HCT116 (cell line): ENCODE results near the gene EEFSEC. TPM values are rescaled to one million over a fixed set of nuclear protein-coding genes. Genes with fewer than 3 reads are reported as not detected.

Source experiments
- ATAC-seq: fragments of 200-7000 bp; cut with Tn5 transposase; 2 replicates; pipeline ENCODE4 v1.9.1; 2020; ENCODE audit warnings: mild to moderate bottlenecking, moderate library complexity
- BruUV-seq: library from RNA; stranded (reverse); fragments of 400-500 nt; replicated peaks from 2 replicates; lab custom pipeline; 2021; lab: Mats Ljungman, UMichigan
- CTCF ChIA-PET: fragments of 300-600 bp; sonication (Branson Sonifier 250); formaldehyde crosslinking; loops from one replicate; lab custom pipeline; 2021; ENCODE audit warnings: antibody characterized with exemption; lab: Charles Lee
- POLR2A ChIA-PET: fragments of 300-600, 350-600 bp; sonication (Branson Sonifier 250); formaldehyde crosslinking; loops from one replicate; lab custom pipeline; 2021; ENCODE audit warnings: antibody characterized with exemption; lab: Charles Lee
- RAD21 ChIA-PET, 2 experiments: fragments of 300-600 bp; sonication (Branson Sonifier 250); formaldehyde crosslinking; loops; one replicate each; lab custom pipeline; 2023; ENCODE audit warnings: low total read pairs in 2 of 2; ENCODE audit not compliant: uncharacterized antibody in 2 of 2, unreplicated experiment in 2 of 2, low non-redundant PET in 1 of 2; lab: Charles Lee
- DNase-seq: peaks from one replicate; pipeline ENCODE4 v3.0.0-alpha.2; 2010; ENCODE audit warnings: low read depth, low spot score
- H2AFZ ChIP-seq: fragments of 200-600 bp; shearing (Covaris generic), sonication (generic); 2 replicates; pipeline ENCODE4 v1.6.1; 2017; ENCODE audit warnings: low read depth, mixed run types, mixed read lengths, antibody characterized with exemption, low read length; ENCODE audit not compliant: poor library complexity, severe bottlenecking
- H3K27ac ChIP-seq: 2 replicates; pipeline ENCODE4 v1.5.1; 2012; ENCODE audit warnings: low read depth, low read length
- H3K27me3 ChIP-seq: fragments of 200-600 bp; sonication (generic); 2 replicates; pipeline ENCODE4 v1.6.1; 2016; ENCODE audit warnings: mixed run types, low read length, mixed read lengths; ENCODE audit not compliant: insufficient read depth
- H3K36me3 ChIP-seq, 2 experiments: fragments of 200-500 bp in 1 of 2; fragments of 200-600 bp in 1 of 2; sonication (Bioruptor generic) in 1 of 2; sonication (generic) in 1 of 2; 2 replicates each; pipeline versions ENCODE4 v1.5.1 to v1.6.1; 2014 to 2016; ENCODE audit warnings: low read length in 2 of 2, inconsistent platforms in 1 of 2, mixed read lengths in 1 of 2, mixed run types in 1 of 2; ENCODE audit not compliant: insufficient read depth in 2 of 2, control insufficient read depth in 1 of 2
- H3K4me1 ChIP-seq, 2 experiments: fragments of 200-600 bp in 1 of 2; sonication (generic) in 1 of 2; 2 replicates each; pipeline versions ENCODE4 v1.5.1 to v1.6.1; 2012 to 2017; ENCODE audit warnings: low read length in 2 of 2, inconsistent platforms in 1 of 2, mild to moderate bottlenecking in 1 of 2, mixed read lengths in 1 of 2, mixed run types in 1 of 2, moderate library complexity in 1 of 2; ENCODE audit not compliant: insufficient read depth in 2 of 2, control insufficient read depth in 1 of 2
- H3K4me2 ChIP-seq: fragments of 200-600 bp; sonication (generic); 2 replicates; pipeline ENCODE4 v1.6.1; 2017; ENCODE audit warnings: mixed run types, low read length, mixed read lengths
- H3K4me3 ChIP-seq, 2 experiments: fragments of 200-600 bp in 1 of 2; sonication (generic) in 1 of 2; replicated peaks in 1 of 2; 2 replicates each; pipeline ENCODE4 v1.5.1; 2011 to 2016; ENCODE audit warnings: low read length in 2 of 2, control low read depth in 1 of 2, low read depth in 1 of 2, mild to moderate bottlenecking in 1 of 2, mixed read lengths in 1 of 2, mixed run types in 1 of 2
- H3K79me2 ChIP-seq: fragments of 200-600 bp; sonication (generic); 2 replicates; pipeline ENCODE4 v1.6.1; 2017; ENCODE audit warnings: mild to moderate bottlenecking, mixed run types, low read length, moderate library complexity, mixed read lengths; ENCODE audit not compliant: insufficient read depth
- H3K9ac ChIP-seq: fragments of 200-600 bp; sonication (generic); 2 replicates; pipeline ENCODE4 v1.6.1; 2016; ENCODE audit warnings: low read length, mixed read lengths
- H3K9me2 ChIP-seq: fragments of 200-600 bp; sonication (generic), shearing (Covaris generic); 2 replicates; pipeline ENCODE4 v1.6.1; 2017; ENCODE audit warnings: mixed run types, mild to moderate bottlenecking, moderate library complexity; ENCODE audit not compliant: insufficient read depth
- H3K9me3 ChIP-seq, 2 experiments: fragments of 200-500 bp in 1 of 2; fragments of 200-600 bp in 1 of 2; sonication (Bioruptor generic) in 1 of 2; sonication (generic) in 1 of 2; 2 replicates each; pipeline ENCODE4 v1.6.1; 2014 to 2017; ENCODE audit warnings: low read length in 2 of 2, mixed read lengths in 2 of 2, inconsistent platforms in 1 of 2, low read depth in 1 of 2, mild to moderate bottlenecking in 1 of 2, mixed run types in 1 of 2, moderate library complexity in 1 of 2; ENCODE audit not compliant: control insufficient read depth in 1 of 2, insufficient read depth in 1 of 2
- H4K20me1 ChIP-seq: fragments of 200-600 bp; sonication (generic), shearing (Covaris generic); 2 replicates; pipeline ENCODE4 v1.6.1; 2017; ENCODE audit warnings: mixed run types, mild to moderate bottlenecking, moderate library complexity; ENCODE audit not compliant: insufficient read depth
- CEBPB ChIP-seq: IDR thresholded peaks from 2 replicates; pipeline ENCODE4 v1.6.1; 2012; ENCODE audit warnings: low read depth
- EGR1 ChIP-seq: IDR thresholded peaks from 2 replicates; pipeline ENCODE4 v1.6.1; 2012; ENCODE audit warnings: low read depth
- ELF1 ChIP-seq: IDR thresholded peaks from 2 replicates; pipeline ENCODE4 v1.6.1; 2012; ENCODE audit warnings: low read depth, borderline replicate concordance
- EZH2phosphoT487 ChIP-seq: fragments of 200-600 bp; IDR thresholded peaks from 2 replicates; pipeline ENCODE4 v1.6.1; 2018; ENCODE audit warnings: antibody characterized with exemption, borderline replicate concordance
- FOSL1 ChIP-seq: IDR thresholded peaks from 2 replicates; pipeline ENCODE4 v1.6.1; 2012; ENCODE audit warnings: low read depth
- POLR2A ChIP-seq: IDR thresholded peaks from 2 replicates; pipeline ENCODE4 v1.7.0; 2011; ENCODE audit warnings: borderline replicate concordance; ENCODE audit not compliant: insufficient read depth, insufficient read length; ENCODE audit errors: extremely low read depth
- POLR2AphosphoS5 ChIP-seq: IDR thresholded peaks from 2 replicates; pipeline ENCODE4 v1.6.1; 2011; ENCODE audit warnings: mild to moderate bottlenecking, low read depth, low read length, moderate library complexity
- SP1 ChIP-seq: IDR thresholded peaks from 2 replicates; pipeline ENCODE4 v1.6.1; 2012; ENCODE audit warnings: low read depth
- TCF7L2 ChIP-seq: IDR thresholded peaks from 2 replicates; pipeline ENCODE4 v1.7.0; 2011; ENCODE audit warnings: borderline replicate concordance, inconsistent platforms; ENCODE audit not compliant: insufficient read depth, insufficient read length; ENCODE audit errors: extremely low read depth
- YY1 ChIP-seq: IDR thresholded peaks from 2 replicates; pipeline ENCODE4 v1.6.1; 2011; ENCODE audit warnings: low read length, low read depth, moderate library complexity, mild to moderate bottlenecking; ENCODE audit not compliant: insufficient replicate concordance; ENCODE audit errors: extremely low read depth
- ZNF274 ChIP-seq: fragments of 200-500 bp; sonication (Bioruptor generic); IDR thresholded peaks from 2 replicates; pipeline ENCODE4 v1.6.1; 2014; ENCODE audit warnings: mild to moderate bottlenecking, low read depth, low read length, inconsistent platforms
- intact Hi-C: fragments of 100-400 bp; cut with micrococcal nuclease; formaldehyde crosslinking; loops from 2 replicates; pipeline ENCODE4 v1.10.0; 2022
- total RNA-seq: library from RNA; stranded (reverse); gene quantifications from one replicate; pipeline ENCODE4 v1.2.1, GENCODE V29; 2021; ENCODE audit not compliant: unreplicated experiment
- TF ChIP-seq, protein P1 (sequence below): IDR thresholded peaks from 2 replicates; pipeline ENCODE4 v1.6.1; 2012
- TF ChIP-seq, protein P2 (sequence below), 3 experiments: fragments of 200-600 bp in 1 of 3; sonication (generic) in 1 of 3; IDR thresholded peaks in 2 of 3; conservative IDR thresholded peaks in 1 of 3; 2 replicates each; pipeline ENCODE4 v1.5.1; 2012 to 2017; ENCODE audit warnings: low read depth in 2 of 3, low read length in 2 of 3, antibody characterized with exemption in 1 of 3, borderline replicate concordance in 1 of 3, control low read depth in 1 of 3, mild to moderate bottlenecking in 1 of 3, mixed read lengths in 1 of 3, mixed run types in 1 of 3, moderate library complexity in 1 of 3; ENCODE audit not compliant: insufficient read depth in 1 of 3
- TF ChIP-seq, protein P3 (sequence below): IDR thresholded peaks from 2 replicates; pipeline ENCODE4 v1.6.1; 2011; ENCODE audit warnings: mild to moderate bottlenecking, low read length, moderate library complexity; ENCODE audit not compliant: insufficient replicate concordance; ENCODE audit errors: extremely low read depth
- TF ChIP-seq, protein P4 (sequence below): IDR thresholded peaks from 2 replicates; pipeline ENCODE4 v1.6.1; 2012; ENCODE audit warnings: low read depth
- TF ChIP-seq, protein P5 (sequence below): IDR thresholded peaks from 2 replicates; pipeline ENCODE4 v1.6.1; 2012

Gene EEFSEC
- total RNA-seq, 1 experiment from 2014 or later: 16.1 TPM

DNA sequence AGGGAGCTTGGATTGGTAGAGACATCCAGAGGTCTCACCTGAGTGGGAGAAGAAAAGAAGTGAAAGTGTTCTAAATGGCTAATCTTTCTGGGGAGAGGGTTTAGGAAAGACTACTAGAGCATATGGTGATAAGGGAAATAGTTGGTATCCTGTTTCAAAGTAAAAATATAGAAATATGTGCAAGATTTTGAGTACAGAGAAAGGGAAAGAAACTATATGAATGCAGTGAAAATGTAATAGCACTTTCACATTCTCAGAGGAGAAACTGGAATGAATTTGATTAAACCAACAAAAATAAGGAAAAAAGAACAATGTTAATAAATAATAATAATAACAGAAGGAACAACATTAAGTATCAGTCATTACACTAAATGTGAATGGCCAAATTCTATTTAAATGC is 194.0 kb downstream of the EEFSEC start:
- Histone ChIP-seq H3K4me2 (no peak overlapping the region), H3K27ac (no peak overlapping the region), H3K4me1 (peaks cover 6 to 16% of the 10 kb centered on the region in 2 experiments), H3K79me2 (no peaks in the 10 kb centered on the region), H3K9me3 (no peaks in the 10 kb centered on the region), H2AFZ (no peak overlapping the region), H3K9ac (no peak overlapping the region), H3K27me3 (no peaks in the 10 kb centered on the region), H3K9me2 (no peaks in the 10 kb centered on the region), H3K36me3 (no peaks in the 10 kb centered on the region), H4K20me1 (no peaks in the 10 kb centered on the region), H3K4me3 (no peak overlapping the region)
- intact Hi-C loops: no loop called here
- no TSS peak for BruUV-seq
- CTCF ChIA-PET: interaction anchor here (0.8 kb wide), 1 partner anchor 23 kb away, joined by 4 read pairs; no protein-coding TSS in a partner anchor
- POLR2A ChIA-PET: no interaction called here
- RAD21 ChIA-PET: no interaction called here
- ATAC-seq: no peak
- DNase-seq: no peak
- TF ChIP-seq, protein P1, sequence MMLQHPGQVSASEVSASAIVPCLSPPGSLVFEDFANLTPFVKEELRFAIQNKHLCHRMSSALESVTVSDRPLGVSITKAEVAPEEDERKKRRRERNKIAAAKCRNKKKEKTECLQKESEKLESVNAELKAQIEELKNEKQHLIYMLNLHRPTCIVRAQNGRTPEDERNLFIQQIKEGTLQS: no peak
- TF ChIP-seq FOSL1: no peak
- no peak for TF ChIP-seq CEBPB
- no peak for TF ChIP-seq POLR2A
- TF ChIP-seq ELF1: no peak
- TF ChIP-seq ZNF274: no peak
- TF ChIP-seq EZH2phosphoT487: no peak
- TF ChIP-seq POLR2AphosphoS5: no peak
- TF ChIP-seq, protein P2, sequence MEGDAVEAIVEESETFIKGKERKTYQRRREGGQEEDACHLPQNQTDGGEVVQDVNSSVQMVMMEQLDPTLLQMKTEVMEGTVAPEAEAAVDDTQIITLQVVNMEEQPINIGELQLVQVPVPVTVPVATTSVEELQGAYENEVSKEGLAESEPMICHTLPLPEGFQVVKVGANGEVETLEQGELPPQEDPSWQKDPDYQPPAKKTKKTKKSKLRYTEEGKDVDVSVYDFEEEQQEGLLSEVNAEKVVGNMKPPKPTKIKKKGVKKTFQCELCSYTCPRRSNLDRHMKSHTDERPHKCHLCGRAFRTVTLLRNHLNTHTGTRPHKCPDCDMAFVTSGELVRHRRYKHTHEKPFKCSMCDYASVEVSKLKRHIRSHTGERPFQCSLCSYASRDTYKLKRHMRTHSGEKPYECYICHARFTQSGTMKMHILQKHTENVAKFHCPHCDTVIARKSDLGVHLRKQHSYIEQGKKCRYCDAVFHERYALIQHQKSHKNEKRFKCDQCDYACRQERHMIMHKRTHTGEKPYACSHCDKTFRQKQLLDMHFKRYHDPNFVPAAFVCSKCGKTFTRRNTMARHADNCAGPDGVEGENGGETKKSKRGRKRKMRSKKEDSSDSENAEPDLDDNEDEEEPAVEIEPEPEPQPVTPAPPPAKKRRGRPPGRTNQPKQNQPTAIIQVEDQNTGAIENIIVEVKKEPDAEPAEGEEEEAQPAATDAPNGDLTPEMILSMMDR (IDR thresholded peaks at IDR 0.05 in 2 of 3, conservative IDR thresholded peaks at IDR 0.05 in 1 of 3; ENCODE audit: borderline replicate concordance in 1 of 3, insufficient read depth in 1 of 3, low read depth in 2 of 3, low read length in 2 of 3): no peak
- no peak for TF ChIP-seq SP1
- TF ChIP-seq YY1: no peak
- TF ChIP-seq TCF7L2: no peak
- TF ChIP-seq EGR1: no peak
- TF ChIP-seq, protein P3, sequence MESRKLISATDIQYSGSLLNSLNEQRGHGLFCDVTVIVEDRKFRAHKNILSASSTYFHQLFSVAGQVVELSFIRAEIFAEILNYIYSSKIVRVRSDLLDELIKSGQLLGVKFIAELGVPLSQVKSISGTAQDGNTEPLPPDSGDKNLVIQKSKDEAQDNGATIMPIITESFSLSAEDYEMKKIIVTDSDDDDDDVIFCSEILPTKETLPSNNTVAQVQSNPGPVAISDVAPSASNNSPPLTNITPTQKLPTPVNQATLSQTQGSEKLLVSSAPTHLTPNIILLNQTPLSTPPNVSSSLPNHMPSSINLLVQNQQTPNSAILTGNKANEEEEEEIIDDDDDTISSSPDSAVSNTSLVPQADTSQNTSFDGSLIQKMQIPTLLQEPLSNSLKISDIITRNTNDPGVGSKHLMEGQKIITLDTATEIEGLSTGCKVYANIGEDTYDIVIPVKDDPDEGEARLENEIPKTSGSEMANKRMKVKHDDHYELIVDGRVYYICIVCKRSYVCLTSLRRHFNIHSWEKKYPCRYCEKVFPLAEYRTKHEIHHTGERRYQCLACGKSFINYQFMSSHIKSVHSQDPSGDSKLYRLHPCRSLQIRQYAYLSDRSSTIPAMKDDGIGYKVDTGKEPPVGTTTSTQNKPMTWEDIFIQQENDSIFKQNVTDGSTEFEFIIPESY: no peak
- TF ChIP-seq, protein P4, sequence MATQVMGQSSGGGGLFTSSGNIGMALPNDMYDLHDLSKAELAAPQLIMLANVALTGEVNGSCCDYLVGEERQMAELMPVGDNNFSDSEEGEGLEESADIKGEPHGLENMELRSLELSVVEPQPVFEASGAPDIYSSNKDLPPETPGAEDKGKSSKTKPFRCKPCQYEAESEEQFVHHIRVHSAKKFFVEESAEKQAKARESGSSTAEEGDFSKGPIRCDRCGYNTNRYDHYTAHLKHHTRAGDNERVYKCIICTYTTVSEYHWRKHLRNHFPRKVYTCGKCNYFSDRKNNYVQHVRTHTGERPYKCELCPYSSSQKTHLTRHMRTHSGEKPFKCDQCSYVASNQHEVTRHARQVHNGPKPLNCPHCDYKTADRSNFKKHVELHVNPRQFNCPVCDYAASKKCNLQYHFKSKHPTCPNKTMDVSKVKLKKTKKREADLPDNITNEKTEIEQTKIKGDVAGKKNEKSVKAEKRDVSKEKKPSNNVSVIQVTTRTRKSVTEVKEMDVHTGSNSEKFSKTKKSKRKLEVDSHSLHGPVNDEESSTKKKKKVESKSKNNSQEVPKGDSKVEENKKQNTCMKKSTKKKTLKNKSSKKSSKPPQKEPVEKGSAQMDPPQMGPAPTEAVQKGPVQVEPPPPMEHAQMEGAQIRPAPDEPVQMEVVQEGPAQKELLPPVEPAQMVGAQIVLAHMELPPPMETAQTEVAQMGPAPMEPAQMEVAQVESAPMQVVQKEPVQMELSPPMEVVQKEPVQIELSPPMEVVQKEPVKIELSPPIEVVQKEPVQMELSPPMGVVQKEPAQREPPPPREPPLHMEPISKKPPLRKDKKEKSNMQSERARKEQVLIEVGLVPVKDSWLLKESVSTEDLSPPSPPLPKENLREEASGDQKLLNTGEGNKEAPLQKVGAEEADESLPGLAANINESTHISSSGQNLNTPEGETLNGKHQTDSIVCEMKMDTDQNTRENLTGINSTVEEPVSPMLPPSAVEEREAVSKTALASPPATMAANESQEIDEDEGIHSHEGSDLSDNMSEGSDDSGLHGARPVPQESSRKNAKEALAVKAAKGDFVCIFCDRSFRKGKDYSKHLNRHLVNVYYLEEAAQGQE: no peak
- TF ChIP-seq, protein P5, sequence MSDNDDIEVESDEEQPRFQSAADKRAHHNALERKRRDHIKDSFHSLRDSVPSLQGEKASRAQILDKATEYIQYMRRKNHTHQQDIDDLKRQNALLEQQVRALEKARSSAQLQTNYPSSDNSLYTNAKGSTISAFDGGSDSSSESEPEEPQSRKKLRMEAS: no peak
